GM12874 (cell line): ENCODE data around the gene ZNF778.

Experiments
- CTCF ChIP-seq: IDR thresholded peaks from 2 replicates; pipeline ENCODE4 v1.5.1; 2011; ENCODE audit warnings: low read depth, mild to moderate bottlenecking, control low read depth, low read length, moderate library complexity; ENCODE audit not compliant: insufficient read depth

ZNF778 gene

GRCh38 chr16:89217388-89218191 is at the start of gene ZNF778:
ZNF778 (plus strand) TSS chr16:89217703; CDS start chr16:89221128, 3,425 bp downstream.
- TF ChIP-seq CTCF = no peak

GRCh38 chr16:89168381-89169189 is 48.9 kb upstream of the ZNF778 start:
- TF ChIP-seq CTCF = 0 out of 2 replicates have a peak, but pooled peaks have one; percentile 2

GRCh38 chr16:89169778-89170177 is 47.7 kb upstream of the ZNF778 start:
- no peak for TF ChIP-seq CTCF

GRCh38 chr16:89170346-89171215 is 46.9 kb upstream of the ZNF778 start:
- TF ChIP-seq CTCF = no peak

GRCh38 chr16:89171216-89172170 is 46.0 kb upstream of the ZNF778 start, which contains the start of gene CDH15:
CDH15 (plus strand) TSS chr16:89171748; CDS start chr16:89171832, 84 bp downstream.
- no peak for TF ChIP-seq CTCF

GRCh38 chr16:89172171-89172527 is 45.4 kb upstream of the ZNF778 start:
- no peak for TF ChIP-seq CTCF
